ENCODE data around the gene KCNAB2. TPM values are rescaled to one million over a fixed set of nuclear protein-coding genes. Genes with fewer than 3 reads are reported as not detected.

Gene KCNAB2
- total RNA-seq, 1 donor, result 5.8 TPM

- peak; percentile 54 for DNase-seq (ENCODE audit: insufficient read length, low spot score, missing footprints)
- Histone ChIP-seq H4K20me1 (ENCODE audit: insufficient read depth, low read length) (no peaks in the 10 kb centered on the region), H3K36me3 (ENCODE audit: insufficient read depth, low read length) (no peaks in the 10 kb centered on the region), H3K4me2 (ENCODE audit: insufficient read depth, low read length) (no peak overlapping the region), H3K27ac (ENCODE audit: low read depth, low read length) (no peak overlapping the region), H3K9me3 (ENCODE audit: low read depth, low read length) (no peaks in the 10 kb centered on the region), H3K4me3 (ENCODE audit: insufficient read depth, low read length) (no peak overlapping the region), H3K4me1 (ENCODE audit: insufficient read depth, low read length) (no peaks in the 10 kb centered on the region), H2AFZ (ENCODE audit: low read length) (no peak overlapping the region), H3K79me2 (ENCODE audit: insufficient read depth, low read length) (no peaks in the 10 kb centered on the region), H3K27me3 (ENCODE audit: insufficient read depth, low read length) (no peaks in the 10 kb centered on the region)
- no peak for TF ChIP-seq CTCF (IDR thresholded peaks at IDR 0.05; ENCODE audit: extremely low read depth, low read depth, low read length)
Measured at GRCh38 chr1:6043561-6043960, 2.1 kb upstream of the KCNAB2 start.

GRCh38 chr1:6044481-6045109 lies 1.1 kb upstream of the KCNAB2 start:
- Histone ChIP-seq H3K4me2 (ENCODE audit: insufficient read depth, low read length) (no peak overlapping the region), H4K20me1 (ENCODE audit: insufficient read depth, low read length) (no peaks in the 10 kb centered on the region), H3K36me3 (ENCODE audit: insufficient read depth, low read length) (no peaks in the 10 kb centered on the region), H3K27ac (ENCODE audit: low read depth, low read length) (no peak overlapping the region), H3K4me3 (ENCODE audit: insufficient read depth, low read length) (no peak overlapping the region), H3K4me1 (ENCODE audit: insufficient read depth, low read length) (no peaks in the 10 kb centered on the region), H3K9me3 (ENCODE audit: low read depth, low read length) (no peaks in the 10 kb centered on the region), H2AFZ (ENCODE audit: low read length) (no peak overlapping the region), H3K27me3 (ENCODE audit: insufficient read depth, low read length) (no peaks in the 10 kb centered on the region), H3K79me2 (ENCODE audit: insufficient read depth, low read length) (no peaks in the 10 kb centered on the region)
- TF ChIP-seq CTCF (IDR thresholded peaks at IDR 0.05; ENCODE audit: extremely low read depth, low read depth, low read length), result no peak
- DNase-seq (ENCODE audit: insufficient read length, low spot score, missing footprints), result peak; percentile 65

- peak; percentile 17 for DNase-seq (ENCODE audit: insufficient read length, low spot score, missing footprints)
- TF ChIP-seq CTCF (IDR thresholded peaks at IDR 0.05; ENCODE audit: extremely low read depth, low read depth, low read length), result no peak
- Histone ChIP-seq H3K27me3 (ENCODE audit: insufficient read depth, low read length) (no peaks in the 10 kb centered on the region), H4K20me1 (ENCODE audit: insufficient read depth, low read length) (no peaks in the 10 kb centered on the region), H3K9me3 (ENCODE audit: low read depth, low read length) (no peaks in the 10 kb centered on the region), H2AFZ (ENCODE audit: low read length) (no peak overlapping the region), H3K4me3 (ENCODE audit: insufficient read depth, low read length) (no peak overlapping the region), H3K36me3 (ENCODE audit: insufficient read depth, low read length) (no peaks in the 10 kb centered on the region), H3K79me2 (ENCODE audit: insufficient read depth, low read length) (no peaks in the 10 kb centered on the region), H3K4me1 (ENCODE audit: insufficient read depth, low read length) (no peaks in the 10 kb centered on the region), H3K27ac (ENCODE audit: low read depth, low read length) (no peak overlapping the region), H3K4me2 (ENCODE audit: insufficient read depth, low read length) (no peak overlapping the region)
Measured at GRCh38 chr1:6045110-6045502, 582 bp upstream of the KCNAB2 start.

- no peak overlapping the region for H2AFZ ChIP-seq (ENCODE audit: low read length)
- H3K27me3 ChIP-seq (ENCODE audit: insufficient read depth, low read length), result no peaks in the 10 kb centered on the region
- no peak overlapping the region for H3K4me3 ChIP-seq (ENCODE audit: insufficient read depth, low read length)
- no peaks in the 10 kb centered on the region for H3K4me1 ChIP-seq (ENCODE audit: insufficient read depth, low read length)
- H3K79me2 ChIP-seq (ENCODE audit: insufficient read depth, low read length), result no peaks in the 10 kb centered on the region
- no peaks in the 10 kb centered on the region for H3K36me3 ChIP-seq (ENCODE audit: insufficient read depth, low read length)
- no peak overlapping the region for H3K27ac ChIP-seq (ENCODE audit: low read depth, low read length)
- DNase-seq (ENCODE audit: insufficient read length, low spot score, missing footprints), result peak; percentile 36
- H3K4me2 ChIP-seq (ENCODE audit: insufficient read depth, low read length), result no peak overlapping the region
- no peak for TF ChIP-seq CTCF (IDR thresholded peaks at IDR 0.05; ENCODE audit: extremely low read depth, low read depth, low read length)
- H4K20me1 ChIP-seq (ENCODE audit: insufficient read depth, low read length), result no peaks in the 10 kb centered on the region
- no peaks in the 10 kb centered on the region for H3K9me3 ChIP-seq (ENCODE audit: low read depth, low read length)
Measured at GRCh38 chr1:6046279-6046678, 591 bp downstream of the KCNAB2 start.

Measured in osteoblast (primary cell).